Measurements from ENCODE around the gene SH3RF2.

The SH3RF2 gene

DNA sequence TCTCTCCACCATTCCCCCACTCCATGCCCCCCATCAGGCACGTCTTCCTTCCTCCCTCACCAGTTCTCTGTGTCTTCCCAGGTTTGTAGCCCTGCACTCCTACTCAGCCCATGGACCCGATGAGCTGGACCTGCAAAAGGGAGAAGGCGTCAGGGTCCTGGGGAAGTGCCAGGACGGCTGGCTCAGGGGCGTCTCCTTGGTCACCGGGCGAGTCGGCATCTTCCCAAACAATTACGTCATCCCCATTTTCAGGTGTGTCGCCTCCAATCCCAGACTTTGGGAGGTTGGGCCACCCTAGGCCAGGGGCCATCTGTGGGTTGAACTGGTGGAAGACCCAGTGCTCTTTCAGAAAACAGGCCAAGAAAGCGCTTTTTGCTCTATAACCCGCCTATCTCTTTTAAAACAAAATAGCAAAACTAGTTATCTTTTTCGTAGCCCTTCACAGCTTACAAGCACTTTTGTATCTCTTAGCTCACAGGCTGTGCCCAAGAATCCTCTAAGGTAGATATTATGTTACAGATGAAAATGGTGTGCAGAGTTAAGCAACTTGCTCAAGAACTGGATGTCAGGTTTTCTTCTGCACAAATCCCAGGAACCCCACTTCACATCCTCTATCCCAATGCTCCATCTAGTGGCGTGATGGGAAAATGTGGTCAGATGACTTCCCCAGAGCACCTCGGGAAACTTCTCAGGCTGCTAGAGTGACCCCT is 112.8 kb downstream of the SH3RF2 start:
- DNase-seq (ENCODE audit: low read depth) = peak; percentile 42

DNA sequence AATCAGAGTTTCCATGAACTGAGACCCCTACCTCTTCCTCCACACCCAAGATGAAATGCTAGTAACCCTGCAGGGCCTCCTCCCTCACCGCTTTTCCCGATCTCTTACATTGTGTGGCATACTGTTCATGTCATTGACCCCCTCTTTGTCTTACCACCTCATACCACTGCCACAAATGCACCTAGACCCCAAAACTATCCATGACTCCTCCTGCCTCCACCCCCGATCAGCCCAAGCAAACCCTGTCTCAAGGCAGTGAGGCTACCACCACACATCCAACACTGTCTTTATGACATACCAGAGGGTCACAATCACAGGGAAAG is 113.3 kb downstream of the SH3RF2 start:
- DNase-seq (ENCODE audit: low read depth) = no peak

DNA sequence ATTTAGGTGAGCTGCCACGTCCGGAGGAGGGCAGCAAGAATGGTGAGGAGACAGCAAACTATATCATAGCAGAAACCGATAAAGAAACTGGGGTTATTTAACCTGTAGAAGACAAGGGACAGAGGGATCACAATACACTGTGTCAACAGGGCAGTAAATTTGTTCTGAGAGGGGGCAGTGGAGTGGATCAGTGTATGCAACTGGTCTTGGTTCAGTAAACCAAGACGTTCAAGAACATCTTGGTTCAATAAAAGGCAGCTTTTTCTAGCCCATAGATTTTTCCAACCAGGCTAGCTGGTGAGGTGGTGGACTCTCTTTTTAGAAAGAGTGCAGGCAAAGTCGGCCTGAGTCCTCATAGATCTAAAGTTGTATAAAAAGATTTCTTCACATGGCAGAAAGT is 113.7 kb downstream of the SH3RF2 start:
- no peak for DNase-seq (ENCODE audit: low read depth)

DNA sequence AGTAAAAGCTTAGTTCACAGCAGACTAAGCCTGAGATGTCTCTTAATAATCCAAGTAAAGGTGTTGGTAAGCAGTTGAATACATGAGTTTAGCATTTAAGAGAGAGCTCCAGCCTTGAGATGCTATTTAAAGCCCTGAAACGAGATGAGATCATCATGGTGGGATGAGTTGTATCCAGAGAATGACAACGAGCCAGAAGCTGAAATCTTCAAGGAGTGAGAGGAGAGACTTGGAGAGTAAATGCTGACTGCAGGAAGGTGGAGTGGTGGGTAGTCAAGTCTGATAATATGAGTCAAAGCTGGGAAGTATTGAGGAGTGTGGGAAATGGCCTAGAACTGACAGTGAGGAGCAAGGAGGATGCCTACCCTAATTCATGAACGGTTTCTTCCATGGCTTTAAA is 115.3 kb downstream of the SH3RF2 start:
- DNase-seq (ENCODE audit: low read depth) = peak; percentile 34

DNA sequence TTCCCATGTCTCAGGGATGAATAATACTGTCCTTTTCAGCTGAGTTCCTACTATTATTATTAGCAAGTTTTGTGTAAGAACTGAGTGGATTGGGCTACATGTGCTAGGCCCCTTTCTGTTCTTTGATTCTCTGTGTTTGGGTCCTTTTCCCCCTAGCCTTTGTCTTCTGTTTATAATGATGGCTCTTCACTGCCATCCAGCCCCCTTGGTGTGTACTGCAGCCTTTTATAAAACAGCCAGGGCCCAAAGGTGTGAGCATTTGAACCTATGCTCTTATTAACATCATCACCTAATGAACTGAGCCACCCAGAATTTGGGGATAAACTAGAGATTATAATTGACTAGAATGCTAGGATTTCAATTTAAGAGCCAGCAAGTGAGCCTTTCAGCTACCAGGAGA is 116.4 kb downstream of the SH3RF2 start:
- no peak for DNase-seq (ENCODE audit: low read depth)

DNA sequence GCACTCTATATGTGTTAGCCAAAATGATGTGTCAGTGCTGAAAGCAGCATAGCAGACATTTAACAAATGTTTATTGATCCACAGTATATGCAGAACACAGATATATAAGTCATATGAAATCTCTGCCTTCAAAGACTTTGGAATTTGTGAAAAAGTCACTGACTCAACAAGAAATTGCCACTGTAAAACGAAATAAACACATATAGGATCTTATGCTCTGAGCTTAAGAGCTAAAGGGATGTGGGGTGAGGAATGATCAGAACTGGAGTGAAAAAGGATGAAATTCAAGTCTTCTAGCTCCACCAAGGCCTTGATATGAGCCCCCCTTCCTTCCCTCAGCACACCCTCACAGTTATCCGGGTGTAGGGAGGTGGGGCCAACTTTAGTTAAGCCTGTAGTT is 119.1 kb downstream of the SH3RF2 start:
- no peak for DNase-seq (ENCODE audit: low read depth)

DNA sequence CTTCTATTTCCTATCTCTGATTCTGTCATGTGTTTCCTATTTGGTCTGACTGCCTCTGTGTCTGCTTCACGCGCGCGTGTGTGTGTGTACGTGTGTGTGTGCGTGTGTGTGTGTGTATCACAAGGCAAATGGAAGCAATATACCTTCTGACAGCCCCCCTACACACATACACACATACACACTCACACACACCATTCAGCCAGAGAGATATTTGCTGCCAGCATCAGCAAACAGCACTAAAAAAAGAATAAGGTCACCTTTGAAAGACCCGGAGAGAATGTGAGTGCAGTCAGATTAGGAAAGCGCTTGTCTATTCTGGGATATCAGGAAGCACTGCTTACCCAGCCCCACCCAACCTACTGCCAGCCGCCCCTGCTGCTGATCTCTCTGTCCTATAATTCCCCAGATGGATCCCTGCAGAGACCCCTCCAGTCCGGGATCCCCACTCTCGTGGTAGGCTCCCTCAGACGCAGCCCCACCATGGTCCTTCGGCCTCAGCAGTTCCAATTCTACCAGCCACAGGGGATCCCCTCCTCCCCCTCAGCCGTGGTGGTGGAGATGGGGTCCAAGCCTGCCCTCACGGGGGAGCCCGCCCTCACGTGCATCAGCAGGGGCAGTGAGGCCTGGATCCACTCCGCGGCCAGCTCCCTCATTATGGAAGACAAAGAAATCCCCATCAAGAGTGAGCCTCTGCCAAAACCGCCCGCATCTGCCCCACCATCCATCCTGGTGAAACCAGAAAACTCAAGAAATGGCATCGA is 123.3 kb downstream of the SH3RF2 start:
- no peak for DNase-seq (ENCODE audit: low read depth)

DNA sequence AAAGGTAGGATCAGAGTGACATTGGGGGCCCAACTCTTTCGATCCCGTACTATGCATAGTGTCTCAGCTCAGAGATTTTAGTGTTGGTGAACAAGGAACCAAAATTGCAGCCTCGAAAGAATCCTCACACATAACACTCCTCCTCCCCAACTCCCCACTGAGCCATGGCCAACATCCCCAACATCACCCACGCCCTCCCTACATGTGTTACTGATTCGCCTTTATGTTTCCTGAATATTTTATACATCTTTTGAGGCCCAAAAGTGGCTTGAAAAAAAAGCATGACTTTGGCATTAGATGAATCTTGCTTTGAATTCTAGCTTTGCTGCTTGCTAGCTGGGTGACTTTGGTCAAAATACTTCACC is 123.8 kb downstream of the SH3RF2 start:
- DNase-seq (ENCODE audit: low read depth) = no peak

DNA sequence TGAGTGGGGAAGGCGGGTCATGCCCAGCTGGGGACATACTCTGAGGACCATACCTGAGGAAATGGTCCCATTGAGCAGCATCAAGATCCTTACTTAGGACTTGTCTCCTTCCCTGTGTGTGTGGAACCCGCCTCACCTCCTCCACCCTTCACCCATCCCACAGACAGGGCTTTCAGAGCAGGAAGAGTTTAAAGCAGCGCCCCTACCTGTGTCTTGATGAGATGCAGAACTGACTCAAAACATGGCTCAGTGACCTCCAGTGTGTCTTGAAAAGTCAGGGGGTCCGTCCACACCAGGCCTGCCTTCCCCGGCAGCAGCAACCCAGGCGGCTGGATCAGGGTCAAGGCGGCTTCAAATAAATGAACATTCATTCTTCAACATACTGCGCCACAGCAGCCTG is 130.6 kb downstream of the SH3RF2 start:
- DNase-seq (ENCODE audit: low read depth) = no peak

DNA sequence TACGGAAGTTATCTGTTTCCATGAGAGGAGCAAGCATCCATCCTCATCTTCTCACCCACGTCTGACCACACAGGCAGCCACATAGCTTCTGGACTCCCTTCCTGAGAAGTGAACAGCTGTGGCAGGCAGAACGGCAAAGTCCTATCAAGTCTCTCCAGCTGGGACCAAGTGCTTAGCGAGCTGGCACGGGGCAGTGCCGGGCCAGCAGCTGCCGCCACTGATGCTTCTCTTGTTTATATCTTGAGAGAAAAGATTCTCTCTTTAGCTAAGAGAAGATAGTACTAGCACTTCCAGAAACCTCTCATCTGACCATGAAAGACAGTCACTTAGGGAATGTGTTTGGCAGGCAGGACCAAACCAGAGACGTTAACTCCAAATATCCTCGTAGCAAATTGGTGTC is 131.8 kb downstream of the SH3RF2 start:
- no peak for DNase-seq (ENCODE audit: low read depth)

DNA sequence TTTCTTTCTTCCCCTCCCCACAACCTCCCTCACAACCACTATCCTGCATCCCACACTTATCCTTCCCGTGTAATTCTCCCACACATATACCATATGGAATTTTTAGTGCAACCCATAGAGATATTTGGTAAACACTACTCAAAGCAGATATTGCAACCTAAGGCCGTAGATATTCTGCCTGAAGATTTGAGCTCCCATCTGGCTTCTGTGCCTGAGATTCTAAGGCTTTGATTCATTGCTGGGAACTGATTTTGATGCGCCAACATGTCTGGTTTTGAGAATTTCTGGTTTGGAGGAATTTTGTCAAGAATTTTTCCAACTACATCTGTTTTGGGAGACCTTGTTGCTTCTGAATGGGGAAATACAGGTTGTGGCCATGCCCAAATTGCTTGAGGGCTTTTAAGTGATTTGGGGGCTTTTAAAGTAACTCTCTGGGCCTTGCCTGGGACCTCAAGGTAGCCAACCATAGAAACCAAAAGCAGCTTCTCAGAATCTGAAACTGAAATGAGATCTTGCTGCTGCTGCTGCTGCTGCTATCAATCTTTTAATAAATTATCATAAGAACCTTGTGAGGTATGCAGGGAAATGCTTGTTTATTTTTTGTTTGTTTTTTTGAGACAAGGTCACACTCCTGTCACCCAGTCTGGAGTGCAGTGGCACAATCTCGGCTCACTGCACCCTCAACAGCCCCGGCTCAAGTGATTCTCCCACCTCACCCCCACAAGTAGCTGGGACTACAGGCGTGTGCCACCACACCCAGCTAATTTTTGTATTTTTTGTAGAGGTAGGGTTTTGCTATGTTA is 132.8 kb downstream of the SH3RF2 start:
- DNase-seq (ENCODE audit: low read depth) = no peak

DNA sequence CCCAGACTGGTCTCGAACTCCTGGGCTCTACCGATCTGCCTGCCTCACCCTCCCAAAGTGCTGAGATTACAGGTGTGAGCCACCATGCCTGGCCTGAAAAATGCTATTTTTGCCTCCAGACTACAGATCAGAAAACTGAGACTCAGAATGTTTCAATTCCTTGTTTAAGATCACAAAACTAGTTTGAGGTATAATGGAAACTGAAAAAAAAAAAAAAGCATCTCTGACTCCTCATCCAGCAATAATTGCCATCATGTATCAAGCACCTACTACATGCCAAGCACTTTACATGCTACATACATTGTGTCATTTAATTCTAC is 133.4 kb downstream of the SH3RF2 start:
- DNase-seq (ENCODE audit: low read depth) = no peak

DNA sequence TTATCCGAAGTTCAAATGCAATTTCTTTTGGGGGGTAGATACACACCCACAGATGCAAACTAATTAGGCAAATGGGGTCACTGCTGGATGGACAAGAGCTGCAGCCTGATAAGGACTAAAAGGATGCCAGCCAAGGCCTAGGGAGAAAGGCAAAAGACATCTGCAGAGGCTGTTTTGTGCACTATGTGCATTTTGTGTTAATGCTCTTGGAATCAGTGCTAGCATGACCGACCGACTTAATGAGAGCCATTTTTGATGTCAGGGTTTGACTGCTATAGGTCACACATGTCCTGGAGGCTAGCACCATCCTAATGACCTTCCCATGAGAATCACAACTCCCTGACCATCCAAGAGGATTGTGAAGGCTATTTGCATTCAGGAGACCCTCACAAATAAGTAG is 134.4 kb downstream of the SH3RF2 start:
- no peak for DNase-seq (ENCODE audit: low read depth)

DNA sequence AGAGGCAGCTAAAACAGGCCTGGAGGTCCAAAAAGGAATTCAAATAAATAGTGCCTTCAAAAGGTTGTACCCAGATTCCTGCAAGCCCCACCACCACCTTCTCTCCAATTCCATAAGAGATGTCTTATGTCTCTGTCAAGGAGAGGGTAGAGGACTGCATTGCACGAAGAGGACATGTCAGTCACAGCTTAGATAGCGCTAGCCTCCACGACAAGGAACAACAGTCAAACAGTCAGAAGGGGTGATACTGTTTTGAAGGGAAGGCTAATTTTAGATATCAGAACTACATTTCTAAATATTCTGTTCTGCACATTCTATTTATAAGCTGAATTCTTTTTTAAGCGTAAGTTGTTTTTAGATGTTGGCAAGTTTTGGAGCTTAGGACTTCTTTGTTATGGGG is 134.8 kb downstream of the SH3RF2 start:
- no peak for DNase-seq (ENCODE audit: low read depth)

DNA sequence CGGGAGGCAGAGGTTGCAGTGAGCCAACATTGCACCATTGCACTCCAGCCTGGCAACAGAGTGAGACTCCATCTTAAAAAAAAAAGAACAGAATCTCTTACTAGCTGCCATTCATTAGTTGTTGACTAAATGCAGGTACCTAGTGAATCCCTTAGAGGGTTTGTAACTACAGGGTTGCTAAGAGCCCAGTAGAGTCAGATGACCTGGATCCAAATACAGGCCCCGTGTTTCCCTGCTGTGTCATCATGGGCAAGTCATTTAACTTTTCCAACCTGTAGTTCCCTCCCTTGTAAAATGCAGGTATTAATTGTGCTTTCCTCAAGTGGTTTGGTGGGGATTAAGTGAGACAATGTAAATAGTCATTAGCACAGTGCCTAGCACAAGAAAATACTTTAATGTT is 136.2 kb downstream of the SH3RF2 start:
- DNase-seq (ENCODE audit: low read depth) = no peak

DNA sequence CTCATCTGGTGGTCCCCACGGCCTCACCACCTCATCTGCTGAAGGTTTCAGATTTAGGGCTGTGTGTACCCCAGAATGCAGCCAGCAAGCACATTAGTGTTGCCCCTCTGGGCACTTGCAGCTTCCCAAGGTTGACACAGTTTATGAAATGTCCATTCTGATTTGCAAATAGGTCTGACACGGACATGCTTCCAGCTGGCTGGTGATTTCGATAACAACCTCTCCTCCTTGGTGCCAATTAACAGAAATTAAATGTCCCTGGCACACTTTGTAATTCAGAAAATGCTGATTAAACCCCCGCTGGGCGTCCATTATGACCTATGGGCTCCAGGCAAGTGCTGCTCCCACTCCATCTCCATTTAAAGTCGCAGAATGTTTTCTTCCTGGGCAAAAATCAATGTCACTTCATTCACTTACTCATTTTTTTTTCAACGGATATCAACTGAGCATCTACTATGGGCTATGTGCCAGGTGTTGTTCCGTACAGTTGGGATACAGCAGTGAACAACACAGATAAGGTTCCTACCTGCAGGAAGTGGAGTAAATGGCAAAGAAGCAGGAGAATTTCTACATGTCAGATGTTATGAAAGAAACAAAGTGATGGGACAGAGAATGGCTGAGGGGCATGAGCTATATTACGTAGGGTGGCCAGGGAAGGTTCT is 137.0 kb downstream of the SH3RF2 start:
- DNase-seq (ENCODE audit: low read depth) = no peak

DNA sequence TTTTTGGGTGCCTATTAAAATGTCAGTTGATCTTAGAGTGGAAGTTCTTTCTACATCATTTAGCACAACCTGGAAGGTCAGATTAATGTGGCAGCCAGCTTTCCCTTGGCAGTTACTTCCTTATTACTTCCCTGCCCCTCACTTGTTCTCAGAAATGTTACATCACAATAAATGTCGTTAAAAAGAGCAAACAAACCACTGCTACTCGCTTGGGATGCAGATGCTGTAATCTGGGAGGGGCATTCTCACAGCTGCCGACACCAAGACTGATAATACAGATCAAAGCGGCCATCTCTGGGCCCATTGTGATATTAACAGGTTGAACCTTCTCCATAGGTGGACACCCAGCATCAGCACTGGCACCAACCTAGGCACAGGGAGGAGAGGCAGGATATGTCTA is 139.7 kb downstream of the SH3RF2 start:
- no peak for DNase-seq (ENCODE audit: low read depth)

DNA sequence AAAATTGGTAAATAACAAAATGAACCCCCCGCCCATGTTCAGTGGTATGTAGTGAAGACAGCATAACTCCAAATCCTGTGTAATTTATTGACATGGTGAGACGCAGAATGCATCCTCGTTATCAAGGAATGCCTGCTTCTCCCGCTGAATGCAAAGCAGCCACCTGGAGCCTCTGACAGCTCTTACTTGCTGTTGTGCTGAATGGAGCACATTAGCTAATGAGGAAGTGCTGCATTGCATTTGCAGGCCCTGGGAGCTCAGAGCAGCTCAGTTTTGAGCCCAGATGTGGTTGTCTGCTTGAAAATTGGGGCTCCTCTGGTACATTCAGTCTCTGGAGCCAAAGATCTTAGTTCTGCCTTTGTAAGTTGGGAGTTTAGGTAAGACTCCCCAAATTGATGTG is 140.1 kb downstream of the SH3RF2 start:
- no peak for DNase-seq (ENCODE audit: low read depth)

DNA sequence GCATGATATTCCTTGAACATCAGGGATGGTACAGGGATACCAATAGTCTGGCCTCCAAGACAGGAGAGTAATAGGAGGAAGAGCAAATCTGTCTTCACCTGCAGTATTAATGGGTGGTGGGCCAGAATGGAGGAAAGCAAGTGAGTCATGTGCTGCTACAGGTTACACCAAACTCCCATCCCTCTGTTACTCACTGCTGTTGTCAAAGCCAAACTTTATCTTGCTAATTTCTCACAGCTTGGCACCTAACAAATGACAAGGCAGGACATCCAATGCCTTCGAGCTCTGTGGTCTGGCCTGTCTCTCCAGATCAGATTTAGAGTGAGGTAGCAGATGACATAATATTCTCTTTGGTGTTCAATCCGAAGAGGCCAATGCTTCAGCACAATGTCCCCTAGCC is 142.2 kb downstream of the SH3RF2 start:
- no peak for DNase-seq (ENCODE audit: low read depth)

DNA sequence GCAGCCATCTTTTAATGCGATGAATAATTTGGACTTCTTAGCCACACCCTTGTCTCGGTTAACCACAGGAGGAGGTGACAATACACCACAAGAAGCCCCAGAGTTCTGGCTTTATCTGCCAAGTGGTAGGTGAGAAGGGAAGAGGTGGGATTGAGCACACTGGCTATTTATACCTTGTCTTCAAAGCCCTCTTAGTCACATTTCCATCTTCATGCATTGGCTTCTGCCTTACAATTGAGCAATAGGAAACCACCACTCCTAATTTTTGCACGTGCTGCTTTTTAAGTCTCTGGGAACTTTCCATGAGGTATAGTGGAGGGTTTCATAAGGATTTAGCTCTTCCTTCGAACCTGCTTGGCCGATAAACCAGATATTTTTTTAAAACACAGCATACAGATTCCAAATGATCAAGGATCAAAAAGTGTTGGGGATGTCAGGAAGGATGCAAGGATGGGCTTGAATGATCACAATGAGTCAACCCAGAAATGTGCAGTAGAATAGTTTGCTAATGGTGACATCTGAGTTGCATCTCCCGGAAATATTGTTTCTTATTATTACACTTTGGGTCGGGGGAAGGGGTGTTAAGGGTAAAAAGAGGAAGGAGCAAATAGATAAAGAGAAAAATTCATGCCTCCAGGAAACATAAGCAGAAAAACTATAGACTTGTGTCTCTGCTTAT is 143.5 kb downstream of the SH3RF2 start:
- no peak for DNase-seq (ENCODE audit: low read depth)

DNA sequence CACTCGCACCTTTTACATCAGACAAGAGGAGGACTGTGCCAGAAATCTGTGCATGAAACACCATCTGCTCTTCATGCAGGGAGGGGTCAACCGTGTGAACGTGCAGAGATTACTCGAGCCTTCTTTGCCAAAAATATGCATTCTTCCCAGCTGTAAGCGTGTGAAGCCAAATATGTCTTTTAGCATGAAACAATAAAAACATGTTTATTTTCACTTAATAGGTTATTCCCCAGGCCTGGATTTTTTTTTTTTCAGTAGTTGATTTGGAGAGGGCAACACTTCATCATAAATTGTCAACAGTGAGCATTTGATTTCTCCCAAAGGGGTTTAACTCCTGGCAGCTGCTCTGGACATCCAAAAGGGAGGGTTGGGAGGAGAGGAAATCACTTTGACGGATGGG is 145.2 kb downstream of the SH3RF2 start:
- no peak for DNase-seq (ENCODE audit: low read depth)

DNA sequence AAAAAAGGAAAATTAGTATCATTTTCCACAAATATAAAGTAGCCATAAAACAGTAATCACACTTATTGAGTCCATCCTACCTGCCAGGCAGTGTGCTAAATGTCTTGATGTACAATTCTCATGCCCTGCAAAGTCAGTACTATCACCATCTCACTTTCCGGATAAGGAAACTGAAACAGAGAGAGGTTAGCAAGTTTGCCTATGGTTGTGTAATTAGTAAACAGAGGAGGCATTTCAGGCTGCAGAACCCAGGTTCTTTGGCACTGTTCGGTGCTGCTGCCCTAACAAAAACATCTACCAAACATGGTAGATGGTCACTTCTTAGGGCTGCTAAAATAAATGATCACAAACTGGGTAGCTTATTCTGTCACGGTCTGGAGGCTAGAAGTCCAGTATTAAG is 146.4 kb downstream of the SH3RF2 start:
- no peak for DNase-seq (ENCODE audit: low read depth)

Data from non-pigmented ciliary epithelial cell (primary cell).